Endothelial cell (in vitro differentiated cells): ENCODE results near the gene FMNL1. TPM values are rescaled to one million over a fixed set of nuclear protein-coding genes. Genes with fewer than 3 reads are reported as not detected.

Experiments
- DNase-seq: peaks from one replicate; pipeline ENCODE4 v3.0.0; 2021; ENCODE audit warnings: low spot score
- H3K27ac Mint-ChIP-seq: one replicate; pipeline ENCODE4 v1.8.0; 2021; ENCODE audit warnings: mixed read lengths, inconsistent platforms; ENCODE audit not compliant: unreplicated experiment
- H3K27me3 Mint-ChIP-seq: one replicate; pipeline ENCODE4 v1.8.0; 2021; ENCODE audit warnings: mild to moderate bottlenecking, moderate library complexity, mixed read lengths, inconsistent platforms; ENCODE audit not compliant: unreplicated experiment
- H3K36me3 Mint-ChIP-seq: one replicate; pipeline ENCODE4 v1.8.0; 2021; ENCODE audit warnings: mild to moderate bottlenecking, low read depth, mixed read lengths, inconsistent platforms; ENCODE audit not compliant: unreplicated experiment
- H3K4me1 Mint-ChIP-seq: one replicate; pipeline ENCODE4 v1.8.0; 2021; ENCODE audit warnings: mild to moderate bottlenecking, mixed read lengths, inconsistent platforms; ENCODE audit not compliant: unreplicated experiment
- H3K4me3 Mint-ChIP-seq: one replicate; pipeline ENCODE4 v1.8.0; 2021; ENCODE audit warnings: mild to moderate bottlenecking, mixed read lengths, inconsistent platforms; ENCODE audit not compliant: unreplicated experiment
- H3K9me3 Mint-ChIP-seq: one replicate; pipeline ENCODE4 v1.8.0; 2021; ENCODE audit warnings: mixed read lengths, inconsistent platforms; ENCODE audit not compliant: unreplicated experiment
- total RNA-seq: library from RNA; stranded (reverse); fragmentation: NEBNext Ultra II Directional; extraction: Animal tissue kit (Norgen Biotek cat#: 25700); gene quantifications from one replicate; pipeline ENCODE4 v1.2.1, GENCODE V29; 2021; ENCODE audit not compliant: unreplicated experiment
- TF ChIP-seq, protein P1 (sequence below): fragments of 200-600 bp; sonication (generic); IDR thresholded peaks from one replicate; pipeline ENCODE4 v1.5.0; 2021; ENCODE audit warnings: antibody characterized with exemption; ENCODE audit not compliant: unreplicated experiment

FMNL1 gene
- total RNA-seq, 1 donor from 2014 or later: 103 TPM

- DNase-seq: no peak
- peak overlapping the region; percentile 77 for H3K27ac Mint-ChIP-seq
- H3K27me3 Mint-ChIP-seq: peaks cover 8% of the 10 kb centered on the region
- TF ChIP-seq, protein P1, sequence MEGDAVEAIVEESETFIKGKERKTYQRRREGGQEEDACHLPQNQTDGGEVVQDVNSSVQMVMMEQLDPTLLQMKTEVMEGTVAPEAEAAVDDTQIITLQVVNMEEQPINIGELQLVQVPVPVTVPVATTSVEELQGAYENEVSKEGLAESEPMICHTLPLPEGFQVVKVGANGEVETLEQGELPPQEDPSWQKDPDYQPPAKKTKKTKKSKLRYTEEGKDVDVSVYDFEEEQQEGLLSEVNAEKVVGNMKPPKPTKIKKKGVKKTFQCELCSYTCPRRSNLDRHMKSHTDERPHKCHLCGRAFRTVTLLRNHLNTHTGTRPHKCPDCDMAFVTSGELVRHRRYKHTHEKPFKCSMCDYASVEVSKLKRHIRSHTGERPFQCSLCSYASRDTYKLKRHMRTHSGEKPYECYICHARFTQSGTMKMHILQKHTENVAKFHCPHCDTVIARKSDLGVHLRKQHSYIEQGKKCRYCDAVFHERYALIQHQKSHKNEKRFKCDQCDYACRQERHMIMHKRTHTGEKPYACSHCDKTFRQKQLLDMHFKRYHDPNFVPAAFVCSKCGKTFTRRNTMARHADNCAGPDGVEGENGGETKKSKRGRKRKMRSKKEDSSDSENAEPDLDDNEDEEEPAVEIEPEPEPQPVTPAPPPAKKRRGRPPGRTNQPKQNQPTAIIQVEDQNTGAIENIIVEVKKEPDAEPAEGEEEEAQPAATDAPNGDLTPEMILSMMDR: no peak
- no peaks in the 10 kb centered on the region for H3K9me3 Mint-ChIP-seq
- H3K36me3 Mint-ChIP-seq: no peaks in the 10 kb centered on the region
- peak overlapping the region; percentile 42 for H3K4me3 Mint-ChIP-seq
- peaks cover 25% of the 10 kb centered on the region for H3K4me1 Mint-ChIP-seq
Observed at GRCh38 chr17:45226576-45226975, 4.9 kb downstream of the FMNL1 start.

DNA sequence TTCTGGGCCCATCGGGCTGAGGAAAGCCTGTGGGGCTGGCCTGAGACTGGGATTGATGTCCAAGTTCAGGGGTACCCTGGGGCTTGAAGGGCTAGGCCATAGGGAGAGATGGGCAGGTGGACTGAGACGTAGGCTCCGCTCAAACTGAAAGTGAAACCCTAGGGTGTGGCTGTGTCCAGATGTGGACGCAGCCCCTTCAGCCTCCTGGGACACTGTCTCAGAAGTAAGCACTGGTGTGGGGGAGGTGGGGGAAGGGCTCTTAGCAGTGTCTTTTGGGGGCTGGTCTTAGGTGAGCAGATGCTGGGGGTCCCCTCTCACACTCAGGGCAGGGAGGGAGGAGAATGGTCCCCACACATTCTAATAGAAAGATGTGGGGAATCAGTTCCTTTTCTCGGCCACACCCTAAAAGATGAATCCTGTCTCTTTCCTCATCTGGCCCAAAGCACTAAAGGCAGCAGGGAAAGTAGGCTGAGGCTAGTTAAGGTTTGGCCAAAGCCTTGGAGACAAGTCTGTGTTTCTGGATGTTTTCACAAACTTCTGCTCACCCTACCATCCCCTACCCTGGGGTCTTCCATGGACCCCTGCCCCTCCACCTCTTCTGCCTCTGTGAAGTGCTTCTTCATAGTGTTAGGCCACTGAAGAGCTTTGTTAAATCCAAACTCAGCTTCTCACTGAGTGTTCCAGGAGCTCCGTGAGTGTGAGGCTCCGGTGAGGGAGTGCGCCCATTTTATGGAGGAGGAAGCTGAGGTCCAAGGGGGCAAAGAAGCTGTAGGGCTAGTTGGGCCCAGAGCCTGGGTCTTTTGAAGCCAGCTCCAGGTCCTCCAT lies 5.6 kb downstream of the FMNL1 start:
- Mint-ChIP-seq H3K27me3 (peaks cover 9% of the 10 kb centered on the region), H3K9me3 (no peaks in the 10 kb centered on the region), H3K36me3 (peaks cover 2% of the 10 kb centered on the region), H3K27ac (peak overlapping the region; percentile 77), H3K4me1 (peaks cover 25% of the 10 kb centered on the region), H3K4me3 (no peak overlapping the region)
- no peak for DNase-seq
- TF ChIP-seq, protein P1: no peak

GRCh38 chr17:45227926-45228762 lies 6.5 kb downstream of the FMNL1 start:
- Mint-ChIP-seq H3K4me3 (no peak overlapping the region), H3K4me1 (peaks cover 25% of the 10 kb centered on the region), H3K9me3 (no peaks in the 10 kb centered on the region), H3K36me3 (peaks cover 5% of the 10 kb centered on the region), H3K27me3 (peaks cover 12% of the 10 kb centered on the region), H3K27ac (no peak overlapping the region)
- TF ChIP-seq, protein P1: no peak
- DNase-seq: no peak

- H3K27ac Mint-ChIP-seq: no peak overlapping the region
- H3K4me3 Mint-ChIP-seq: no peak overlapping the region
- H3K27me3 Mint-ChIP-seq: peaks cover 9% of the 10 kb centered on the region
- H3K4me1 Mint-ChIP-seq: peaks cover 22% of the 10 kb centered on the region
- DNase-seq: no peak
- TF ChIP-seq, protein P1: no peak
- H3K36me3 Mint-ChIP-seq: peaks cover 5% of the 10 kb centered on the region
- no peaks in the 10 kb centered on the region for H3K9me3 Mint-ChIP-seq
Observed at GRCh38 chr17:45228763-45229539, 7.3 kb downstream of the FMNL1 start.
